NT2/D1 (cell line): Measurements from ENCODE around the gene ACP7.

Source experiments
- YY1 ChIP-seq: IDR thresholded peaks from 2 replicates; pipeline ENCODE4 v1.6.1; 2011; ENCODE audit not compliant: insufficient read length, insufficient read depth
- ZNF274 ChIP-seq: IDR thresholded peaks from 2 replicates; pipeline ENCODE4 v1.6.1; 2011; ENCODE audit warnings: mild to moderate bottlenecking, low read depth, low read length

DNA sequence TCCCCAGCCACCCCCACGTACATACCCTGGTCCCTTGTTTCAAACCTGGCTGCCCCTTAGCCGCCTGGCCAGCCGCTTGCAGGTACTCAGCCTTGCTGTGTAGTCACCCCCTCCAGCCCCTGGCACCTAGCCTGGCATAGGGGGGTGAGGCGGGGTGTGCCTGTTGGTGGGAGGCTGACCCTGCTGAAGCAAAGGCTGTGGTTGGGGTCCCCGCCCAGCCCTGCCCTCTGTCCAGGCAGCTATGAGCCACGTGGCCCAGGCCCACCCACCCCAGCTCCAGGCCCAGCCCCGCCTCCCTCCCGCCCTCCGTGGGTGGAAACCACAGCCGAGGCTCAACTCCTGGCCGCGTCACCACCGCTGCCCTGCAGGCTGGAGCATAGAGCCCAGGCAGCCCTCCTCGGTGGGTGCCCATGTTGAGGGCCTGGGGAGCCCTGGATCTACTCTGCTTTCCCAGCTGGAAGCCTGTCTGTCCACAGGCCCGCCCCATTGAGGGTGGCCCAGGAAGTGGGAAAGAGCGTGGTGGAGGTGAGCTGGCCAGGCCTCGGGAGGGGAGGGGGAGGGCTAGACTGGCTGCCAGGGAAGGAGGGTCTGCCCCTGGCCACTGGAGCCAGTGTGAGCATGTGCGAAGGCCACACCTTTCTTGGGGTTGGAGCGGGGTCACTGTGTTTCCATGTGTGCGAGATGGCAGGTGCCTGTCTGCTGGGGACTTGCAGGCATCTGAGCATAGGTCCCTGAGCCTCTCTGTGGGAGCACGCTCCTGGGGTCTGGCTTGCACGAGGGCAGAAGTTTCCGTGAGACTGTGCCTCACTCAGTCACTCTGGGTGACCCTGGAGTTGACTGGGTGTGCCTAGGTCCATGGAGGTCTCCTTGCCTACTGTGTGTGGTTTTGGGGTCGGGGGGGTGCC lies 72.4 kb downstream of the ACP7 start:
- TF ChIP-seq YY1 (no peak), ZNF274 (no peak)
